GM20431 (cell line): ENCODE measurements around the gene IFT122.

Source experiments
- in situ Hi-C: fragments of 300-500 bp; cut with MseI, MboI; formaldehyde crosslinking; loops from one replicate; pipeline ENCODE4 v1.15.0; 2020; ENCODE audit warnings: low sequenced_read_pairs; ENCODE audit not compliant: unreplicated experiment

Gene IFT122

DNA sequence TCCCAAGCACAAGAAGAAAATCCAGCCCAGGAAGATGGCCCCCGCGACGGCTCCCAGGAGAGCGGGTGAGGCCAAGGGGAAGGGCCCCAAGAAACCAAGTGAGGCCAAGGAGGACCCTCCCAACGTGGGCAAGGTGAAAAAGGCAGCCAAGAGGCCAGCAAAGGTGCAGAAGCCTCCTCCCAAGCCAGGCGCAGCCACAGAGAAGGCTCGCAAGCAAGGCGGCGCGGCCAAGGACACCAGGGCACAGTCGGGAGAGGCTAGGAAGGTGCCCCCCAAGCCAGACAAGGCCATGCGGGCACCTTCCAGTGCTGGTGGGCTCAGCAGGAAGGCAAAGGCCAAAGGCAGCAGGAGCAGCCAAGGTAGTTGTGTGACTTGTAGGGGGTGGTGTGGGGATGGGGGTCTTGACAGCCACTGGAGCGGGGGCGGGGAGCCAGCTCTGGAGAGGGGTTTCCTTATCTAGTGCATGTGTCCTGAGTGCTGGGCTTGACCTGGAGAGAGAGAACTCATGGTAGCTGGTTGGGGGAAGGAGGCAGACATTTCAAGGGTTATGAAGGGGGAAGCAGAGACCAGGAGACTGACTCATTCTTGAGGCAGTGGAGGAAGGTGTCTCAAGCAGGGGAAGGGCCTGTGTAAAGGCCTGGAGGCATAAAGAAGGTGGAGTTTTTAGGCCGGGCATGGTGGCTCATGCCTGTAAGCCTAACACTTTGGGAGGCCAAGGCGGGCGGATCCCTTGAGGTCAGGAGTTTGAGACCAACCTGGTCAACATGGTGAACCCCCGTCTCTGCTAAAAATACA lies 109.2 kb downstream of the IFT122 start:
- in situ Hi-C loops, result no loop called here

DNA sequence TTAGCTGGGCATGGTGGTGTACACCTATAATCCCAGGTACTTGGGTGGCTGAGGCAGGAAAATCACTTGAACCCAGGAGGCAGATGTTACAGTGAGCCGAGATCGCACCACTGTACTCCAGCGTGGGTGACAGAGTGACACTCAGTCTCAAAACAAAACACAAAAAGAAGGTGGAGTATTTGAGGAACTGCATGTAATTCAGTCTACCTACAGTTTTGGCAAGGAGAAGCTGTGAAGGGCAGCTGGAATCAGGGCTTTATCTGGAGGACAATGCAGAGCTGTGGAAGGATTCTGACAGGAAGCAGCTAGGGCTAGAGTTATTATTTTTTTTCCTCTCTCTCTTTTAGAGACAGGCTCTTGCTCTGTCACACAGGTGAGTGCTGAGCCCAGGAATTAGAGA lies 109.8 kb downstream of the IFT122 start:
- in situ Hi-C loops, result no loop called here

DNA sequence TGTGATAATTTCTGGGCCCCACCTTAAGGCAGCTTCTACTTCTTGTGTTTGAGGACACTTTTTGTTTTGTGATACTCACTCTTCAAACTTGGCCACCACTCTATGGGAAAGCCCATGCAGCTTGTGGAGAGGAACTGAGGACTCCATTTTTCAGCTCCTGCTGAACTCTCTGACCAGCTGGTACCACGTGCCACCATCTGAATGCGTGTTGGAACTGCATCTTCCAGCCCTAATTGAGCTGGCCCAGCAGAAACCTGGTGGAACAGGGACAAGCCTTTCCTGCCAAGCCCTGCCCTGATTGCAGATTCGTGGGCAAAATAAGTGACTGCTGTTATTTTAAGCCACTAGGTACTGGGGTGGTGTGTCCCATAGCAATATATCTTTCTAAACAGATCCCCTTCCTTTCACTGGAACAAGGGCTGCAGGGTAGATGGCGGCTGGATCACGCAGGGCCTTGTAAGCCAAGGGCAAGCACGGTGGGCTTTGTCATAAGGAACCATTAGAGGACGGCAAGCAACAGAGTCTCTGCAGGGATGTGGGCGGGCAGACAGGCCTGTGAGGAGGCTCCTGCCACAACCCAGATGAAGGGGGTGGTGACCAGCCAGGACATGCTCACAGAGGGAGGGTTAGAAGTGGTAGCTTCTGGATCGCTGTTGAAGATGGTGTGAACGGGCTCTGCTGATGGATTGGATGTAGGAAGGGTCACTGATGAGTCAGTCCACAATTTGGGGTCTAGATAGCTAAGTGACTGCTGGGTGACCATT lies 112.4 kb downstream of the IFT122 start:
- in situ Hi-C loops, result no loop called here

DNA sequence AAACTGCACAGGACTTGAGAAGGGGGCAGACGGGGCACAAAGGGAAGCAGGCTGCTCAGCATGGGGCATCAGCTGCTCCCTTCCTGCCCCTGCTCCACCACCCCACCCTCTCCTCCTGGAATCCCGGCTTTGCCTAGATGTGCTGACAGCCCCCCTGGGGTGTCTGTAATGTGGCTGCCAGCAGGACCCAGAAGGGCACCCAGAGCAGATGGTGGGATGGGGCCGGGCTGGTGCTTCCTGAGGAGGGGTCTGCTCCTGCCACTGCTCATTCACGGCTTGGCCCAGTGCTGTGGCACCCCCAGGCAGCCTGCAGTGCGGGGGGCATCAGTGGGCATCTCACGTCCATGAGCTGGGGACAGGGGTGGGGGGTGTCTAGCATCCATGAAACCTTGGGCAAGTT lies 113.1 kb downstream of the IFT122 start:
- in situ Hi-C loops, result no loop called here

- in situ Hi-C loops, result no loop called here
Observed at GRCh38 chr3:129553719-129554118, 113.7 kb downstream of the IFT122 start.

DNA sequence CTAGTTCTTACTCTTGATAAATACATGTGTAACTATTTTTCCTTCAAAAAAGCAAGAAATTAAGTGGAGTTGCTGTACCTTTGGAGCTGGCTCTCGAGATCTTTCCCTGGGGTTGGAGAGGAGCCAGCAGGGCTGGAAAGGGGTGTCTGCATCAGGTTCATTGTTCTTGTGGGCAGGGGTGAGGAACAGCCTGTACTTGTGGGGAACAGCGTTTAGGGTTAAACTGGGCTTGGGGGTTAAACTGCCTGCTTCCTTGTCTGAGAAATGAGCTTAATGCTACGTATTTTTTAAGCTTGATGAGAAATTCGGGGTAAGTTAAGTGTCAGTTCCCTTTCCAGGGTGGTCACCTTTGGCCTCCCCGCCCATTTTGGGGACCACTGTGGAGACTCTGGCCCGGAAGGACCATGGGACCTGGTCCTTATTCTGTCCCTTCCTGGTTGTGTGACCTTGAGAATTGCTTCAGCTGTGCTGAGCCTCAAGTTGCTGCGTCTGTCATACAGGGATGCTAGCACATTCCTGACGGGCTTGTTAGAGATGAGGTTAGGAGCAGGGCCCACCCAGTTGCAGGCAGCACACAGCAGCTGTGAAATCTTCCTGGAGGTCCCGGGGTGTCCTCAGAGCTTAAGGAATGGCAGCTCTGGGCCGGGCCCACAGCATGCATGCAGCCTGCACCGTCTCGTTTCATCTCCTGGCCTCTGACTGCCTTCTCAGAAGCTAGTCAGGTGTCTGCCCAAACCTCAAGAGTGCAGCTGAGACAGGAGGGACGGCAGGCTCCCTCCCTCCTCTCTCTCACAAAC lies 114.5 kb downstream of the IFT122 start:
- in situ Hi-C loops, result no loop called here

DNA sequence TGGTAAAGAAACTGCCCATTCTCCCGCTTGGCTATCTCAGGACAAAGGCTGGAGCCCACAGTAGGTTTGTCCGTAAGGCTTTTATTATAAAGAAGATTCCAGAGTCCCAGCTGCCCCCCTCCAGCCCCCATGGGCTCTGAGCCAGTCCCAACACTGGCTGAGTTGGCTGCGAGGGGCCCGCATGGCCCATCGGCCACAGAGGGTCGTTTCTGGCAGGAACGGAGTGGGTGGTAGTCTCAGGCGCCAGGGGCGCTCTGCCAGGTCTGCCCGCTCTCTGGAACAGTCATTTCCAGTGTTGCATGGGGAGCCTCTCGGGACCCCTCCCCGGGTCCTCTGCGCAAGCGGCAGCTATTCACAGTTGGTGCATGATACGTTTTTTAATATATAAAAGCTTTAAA lies 115.1 kb downstream of the IFT122 start:
- in situ Hi-C loops, result no loop called here

DNA sequence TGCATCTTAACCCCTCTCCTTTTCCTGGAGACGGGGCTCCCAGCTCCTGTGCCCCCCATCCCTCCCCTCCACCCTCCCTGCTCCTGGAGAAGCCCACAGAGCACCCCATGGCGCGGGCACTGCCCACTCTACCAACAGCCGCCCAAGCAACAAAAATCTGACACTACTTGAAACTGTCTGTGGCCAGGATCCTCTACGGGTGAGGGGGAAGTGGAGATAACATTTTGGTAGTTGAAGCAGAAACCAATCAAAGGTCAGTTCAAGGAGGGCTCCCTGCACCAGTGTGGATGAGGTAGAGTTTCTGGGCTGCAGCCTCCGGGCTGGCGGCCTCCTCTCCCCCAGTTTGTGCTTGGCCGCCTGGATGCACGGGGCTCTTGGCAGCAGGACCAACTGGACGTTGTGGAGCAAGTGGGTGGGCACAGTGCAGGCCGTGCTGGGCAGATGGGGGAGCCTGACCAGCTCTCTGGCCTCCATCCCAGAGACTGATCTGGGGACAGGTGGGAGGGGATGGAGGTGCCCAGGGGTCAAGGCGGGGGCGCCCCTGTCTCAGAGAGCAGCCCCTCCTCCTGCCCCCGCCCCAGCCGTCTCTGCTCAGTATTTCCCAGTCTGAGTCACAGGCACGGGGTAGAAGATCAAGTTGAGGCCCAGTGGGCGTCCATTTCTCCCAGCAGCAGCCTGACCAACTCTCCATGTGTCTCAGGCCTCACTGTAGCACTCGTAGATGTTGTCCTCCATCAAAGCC lies 115.8 kb downstream of the IFT122 start:
- in situ Hi-C loops, result no loop called here

DNA sequence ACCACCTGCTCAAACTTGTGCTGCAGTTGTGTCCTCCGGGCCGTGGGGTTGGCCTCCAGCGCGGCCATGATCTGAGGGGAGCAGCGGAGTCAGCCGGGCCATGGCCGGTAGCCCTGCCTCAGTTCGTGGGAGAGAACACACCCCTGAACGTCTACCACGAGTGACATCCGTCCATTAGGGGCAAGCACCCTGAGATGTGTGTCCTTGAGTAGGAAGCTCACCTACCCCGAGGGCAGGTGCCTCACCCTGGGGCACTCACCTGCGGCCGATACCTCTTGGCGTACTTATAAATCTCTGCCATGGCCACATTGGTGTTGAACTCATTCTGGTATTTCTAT lies 116.3 kb downstream of the IFT122 start:
- in situ Hi-C loops, result no loop called here

- in situ Hi-C loops, result no loop called here
Observed at GRCh38 chr3:129556890-129557547, 117.0 kb downstream of the IFT122 start.

- in situ Hi-C loops, result no loop called here
Observed at GRCh38 chr3:129557548-129557894, 117.5 kb downstream of the IFT122 start.

- in situ Hi-C loops, result no loop called here
Observed at GRCh38 chr3:129558081-129558771, 118.2 kb downstream of the IFT122 start.

DNA sequence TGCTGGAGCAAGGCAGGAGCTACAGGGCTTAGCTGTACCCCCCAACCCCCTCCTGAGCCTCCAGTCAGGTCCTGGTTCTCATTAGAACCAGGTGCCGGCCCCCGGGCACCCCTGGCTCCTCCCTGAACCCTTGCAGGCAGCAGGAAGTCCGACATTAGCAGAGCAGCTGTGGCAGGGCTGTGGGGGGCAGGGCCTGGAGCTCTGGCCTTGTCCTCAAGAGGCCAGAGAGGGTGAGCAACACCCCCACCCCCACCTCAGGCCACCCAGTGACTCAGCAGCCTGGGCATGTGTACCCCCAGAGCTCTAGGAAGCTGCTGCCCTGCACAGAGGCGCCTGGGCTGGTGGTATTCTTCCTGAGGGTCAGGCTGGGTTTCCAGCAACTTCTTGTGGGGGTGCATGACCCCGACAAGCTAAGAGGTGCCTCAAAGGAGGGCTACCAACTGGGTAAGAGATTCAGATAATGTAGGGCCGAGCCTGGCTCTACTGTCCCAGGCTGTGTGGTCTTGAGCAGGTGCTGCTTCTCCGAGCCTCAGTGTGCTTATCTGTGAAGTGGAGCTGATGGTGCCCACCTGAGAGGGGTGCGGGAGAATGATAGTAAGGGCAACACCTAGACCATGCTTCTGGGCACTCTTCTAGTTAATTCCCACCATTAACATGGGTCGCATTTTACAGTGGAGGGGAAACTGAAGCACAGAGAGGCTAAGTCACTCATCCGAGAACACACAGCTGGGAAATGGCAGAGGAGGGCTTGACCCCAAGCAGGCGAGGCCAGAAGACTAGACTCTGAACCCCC lies 118.9 kb downstream of the IFT122 start:
- in situ Hi-C loops, result no loop called here

- in situ Hi-C loops, result no loop called here
Observed at GRCh38 chr3:129559565-129560079, 119.6 kb downstream of the IFT122 start.

GRCh38 chr3:129560269-129560787 lies 120.3 kb downstream of the IFT122 start:
- in situ Hi-C loops, result no loop called here

DNA sequence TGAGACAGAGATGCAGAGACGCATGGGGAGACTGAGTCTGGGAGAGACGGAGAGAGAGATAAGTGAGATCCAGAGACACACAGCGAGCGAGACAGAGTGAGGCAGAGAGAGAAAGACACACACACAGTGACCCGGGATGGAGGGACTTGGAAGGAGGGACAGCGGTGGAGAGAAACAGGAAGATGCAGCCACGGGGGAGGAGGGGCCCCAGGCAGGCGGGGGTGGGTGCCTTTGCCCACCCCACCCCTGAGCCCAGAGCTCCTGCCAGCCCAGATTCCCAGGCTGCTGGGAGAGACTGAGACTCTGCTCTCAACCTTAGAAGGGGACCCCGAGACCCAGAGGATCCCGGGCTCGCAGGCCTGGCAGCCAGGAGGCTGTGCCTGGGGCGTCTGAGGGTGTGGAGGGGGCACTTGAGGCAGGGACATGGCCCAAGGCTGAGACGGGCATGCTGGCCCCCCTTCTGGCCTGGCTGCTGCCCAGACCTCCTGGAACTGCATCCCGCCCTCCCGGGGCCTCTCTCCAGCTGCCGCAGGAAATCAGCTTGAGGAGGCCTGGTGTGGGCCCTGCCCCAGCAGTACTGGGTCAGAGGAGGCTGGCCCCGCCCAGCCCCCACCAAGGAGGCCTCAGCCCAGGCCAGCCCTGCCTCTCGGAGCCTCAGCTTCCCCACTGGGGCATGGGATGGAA lies 121.0 kb downstream of the IFT122 start:
- in situ Hi-C loops, result no loop called here

GRCh38 chr3:129561619-129562248 lies 121.7 kb downstream of the IFT122 start:
- in situ Hi-C loops, result no loop called here
